WI38 (cell line): ENCODE measurements around the gene WDR13.

Source experiments
- H3K4me3 ChIP-seq: 2 replicates; pipeline ENCODE4 v1.5.1; 2011; ENCODE audit warnings: low read depth, mild to moderate bottlenecking, control low read depth, low read length
- TF ChIP-seq, protein P1 (sequence below): IDR thresholded peaks from 2 replicates; pipeline ENCODE4 v1.5.1; 2012; ENCODE audit warnings: low read depth, mild to moderate bottlenecking, control low read depth, low read length

The WDR13 gene

GRCh38 chrX:48580662-48581061 is 16.6 kb upstream of the WDR13 start:
- H3K4me3 ChIP-seq = no peak overlapping the region
- TF ChIP-seq, protein P1, sequence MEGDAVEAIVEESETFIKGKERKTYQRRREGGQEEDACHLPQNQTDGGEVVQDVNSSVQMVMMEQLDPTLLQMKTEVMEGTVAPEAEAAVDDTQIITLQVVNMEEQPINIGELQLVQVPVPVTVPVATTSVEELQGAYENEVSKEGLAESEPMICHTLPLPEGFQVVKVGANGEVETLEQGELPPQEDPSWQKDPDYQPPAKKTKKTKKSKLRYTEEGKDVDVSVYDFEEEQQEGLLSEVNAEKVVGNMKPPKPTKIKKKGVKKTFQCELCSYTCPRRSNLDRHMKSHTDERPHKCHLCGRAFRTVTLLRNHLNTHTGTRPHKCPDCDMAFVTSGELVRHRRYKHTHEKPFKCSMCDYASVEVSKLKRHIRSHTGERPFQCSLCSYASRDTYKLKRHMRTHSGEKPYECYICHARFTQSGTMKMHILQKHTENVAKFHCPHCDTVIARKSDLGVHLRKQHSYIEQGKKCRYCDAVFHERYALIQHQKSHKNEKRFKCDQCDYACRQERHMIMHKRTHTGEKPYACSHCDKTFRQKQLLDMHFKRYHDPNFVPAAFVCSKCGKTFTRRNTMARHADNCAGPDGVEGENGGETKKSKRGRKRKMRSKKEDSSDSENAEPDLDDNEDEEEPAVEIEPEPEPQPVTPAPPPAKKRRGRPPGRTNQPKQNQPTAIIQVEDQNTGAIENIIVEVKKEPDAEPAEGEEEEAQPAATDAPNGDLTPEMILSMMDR = no peak

DNA sequence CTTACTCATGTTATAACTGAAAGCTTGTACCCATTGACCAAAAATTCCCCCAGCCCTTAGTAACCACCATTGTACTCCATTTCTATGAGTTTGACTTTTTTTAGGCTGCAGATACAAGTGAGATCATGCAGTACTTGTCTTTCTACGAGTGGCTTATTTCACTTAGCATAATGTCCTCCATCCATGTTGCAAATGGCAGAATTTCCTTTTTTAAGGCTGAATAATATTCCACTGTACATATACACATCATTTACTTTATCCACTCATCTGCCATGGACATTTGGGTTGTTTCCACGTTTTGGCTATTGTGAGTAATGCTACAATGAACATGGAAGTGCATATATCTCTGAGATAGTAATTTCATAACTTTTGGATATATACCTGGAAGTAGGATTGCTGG is 12.6 kb upstream of the WDR13 start:
- TF ChIP-seq, protein P1 = no peak
- H3K4me3 ChIP-seq = no peak overlapping the region

GRCh38 chrX:48589482-48590162 is 7.7 kb upstream of the WDR13 start:
- TF ChIP-seq, protein P1 = no peak
- H3K4me3 ChIP-seq = no peak overlapping the region

- TF ChIP-seq, protein P1 = no peak
- no peak overlapping the region for H3K4me3 ChIP-seq
Measured at GRCh38 chrX:48590203-48591103, 6.8 kb upstream of the WDR13 start.

- TF ChIP-seq, protein P1 = no peak
- H3K4me3 ChIP-seq = no peak overlapping the region
Measured at GRCh38 chrX:48591255-48591791, 6.0 kb upstream of the WDR13 start.

DNA sequence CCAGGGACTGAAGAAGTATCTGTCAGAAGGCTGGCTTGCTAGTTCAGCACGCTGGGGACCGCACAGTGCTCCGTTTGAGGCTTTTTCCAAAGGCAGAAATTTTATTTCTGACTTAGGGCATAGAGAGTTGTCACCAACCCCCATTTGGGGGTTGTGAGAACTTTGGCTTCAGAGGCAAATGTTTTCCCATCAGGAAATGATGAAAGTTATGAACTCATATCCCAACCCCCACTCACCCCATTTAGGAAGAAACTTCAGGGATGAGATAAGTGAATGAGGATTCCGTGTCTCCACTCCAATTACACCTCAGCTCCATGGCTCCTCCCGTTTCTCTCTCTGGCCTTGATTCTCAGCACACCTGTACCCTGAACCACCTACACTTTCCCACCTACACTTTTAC is 4.3 kb upstream of the WDR13 start:
- no peak overlapping the region for H3K4me3 ChIP-seq
- TF ChIP-seq, protein P1 = no peak

GRCh38 chrX:48595929-48596328 is 1.4 kb upstream of the WDR13 start:
- H3K4me3 ChIP-seq = no peak overlapping the region
- TF ChIP-seq, protein P1 = no peak
